Parathyroid adenoma (tissue), 2 donors: ENCODE results near the gene CYB5A.
A peak's percentile ranks its signal among the peaks of the same experiment; 100 is the strongest.

Experiments
- H2AFZ ChIP-seq: fragments of 300-600 bp; sonication (generic); one replicate; pipeline ENCODE4 v1.7.0; 2017; ENCODE audit warnings: antibody characterized with exemption, mild to moderate bottlenecking
- H3K27ac ChIP-seq: fragments of 300-600 bp; sonication (generic); one replicate; pipeline ENCODE4 v1.7.0; 2017
- H3K27me3 ChIP-seq: fragments of 300-600 bp; sonication (generic); one replicate; pipeline ENCODE4 v1.7.0; 2017; ENCODE audit warnings: low read length; ENCODE audit not compliant: control insufficient read depth, insufficient read depth
- H3K36me3 ChIP-seq: fragments of 300-600 bp; sonication (generic); one replicate; pipeline ENCODE4 v1.7.0; 2017; ENCODE audit warnings: low read length; ENCODE audit not compliant: control insufficient read depth, insufficient read depth
- H3K4me1 ChIP-seq: fragments of 300-600 bp; sonication (generic); one replicate; pipeline ENCODE4 v1.7.0; 2017; ENCODE audit warnings: control low read depth
- H3K4me2 ChIP-seq: fragments of 300-600 bp; sonication (generic); one replicate; pipeline ENCODE4 v1.7.0; 2017; ENCODE audit warnings: low read length
- H3K4me3 ChIP-seq: fragments of 300-600 bp; sonication (generic); one replicate; pipeline ENCODE4 v1.7.0; 2017; ENCODE audit warnings: low read depth, low read length
- H3K79me2 ChIP-seq: fragments of 300-600 bp; sonication (generic); one replicate; pipeline ENCODE4 v1.7.0; 2017; ENCODE audit warnings: control low read depth
- H3K9ac ChIP-seq: fragments of 300-600 bp; sonication (generic); one replicate; pipeline ENCODE4 v1.7.0; 2017; ENCODE audit warnings: mild to moderate bottlenecking
- H3K9me3 ChIP-seq: fragments of 300-600 bp; sonication (generic); one replicate; pipeline ENCODE4 v1.7.0; 2017; ENCODE audit warnings: low read length; ENCODE audit not compliant: control insufficient read depth
- TF ChIP-seq, protein P1 (sequence below): fragments of 300-600 bp; sonication (generic); IDR thresholded peaks from one replicate; pipeline ENCODE4 v1.7.0; 2017; ENCODE audit warnings: antibody characterized with exemption, mild to moderate bottlenecking
- donor health status: primary hyperparathyroidism.

The CYB5A gene

DNA sequence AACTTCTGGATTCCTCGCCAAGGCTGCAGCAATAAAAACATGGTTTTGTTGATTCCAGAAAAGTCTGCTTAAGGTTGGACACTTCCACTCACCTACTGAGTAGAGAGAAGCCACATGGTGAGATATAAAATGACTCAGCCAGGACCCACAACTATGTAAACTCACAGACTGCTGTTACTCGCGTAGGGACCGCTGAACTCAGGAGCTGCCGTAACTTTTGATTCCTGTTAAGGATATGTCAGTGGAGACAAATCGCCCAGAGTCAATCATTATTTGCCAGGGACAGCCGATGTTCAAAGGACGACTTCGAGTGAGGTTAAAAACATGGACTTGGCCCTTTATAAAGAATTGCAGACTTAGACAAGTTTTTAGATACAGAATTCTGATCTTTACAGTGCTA, 25.6 kb downstream of the CYB5A start:
- Histone ChIP-seq H3K9me3 (no peaks in the 10 kb centered on the region), H3K4me2 (no peak overlapping the region), H3K27me3 (no peaks in the 10 kb centered on the region), H3K36me3 (no peaks in the 10 kb centered on the region), H3K4me3 (no peak overlapping the region), H3K9ac (no peak overlapping the region), H3K27ac (no peak overlapping the region), H3K4me1 (peaks cover 21% of the 10 kb centered on the region), H3K79me2 (peaks cover 33% of the 10 kb centered on the region), H2AFZ (no peak overlapping the region)
- TF ChIP-seq, protein P1, sequence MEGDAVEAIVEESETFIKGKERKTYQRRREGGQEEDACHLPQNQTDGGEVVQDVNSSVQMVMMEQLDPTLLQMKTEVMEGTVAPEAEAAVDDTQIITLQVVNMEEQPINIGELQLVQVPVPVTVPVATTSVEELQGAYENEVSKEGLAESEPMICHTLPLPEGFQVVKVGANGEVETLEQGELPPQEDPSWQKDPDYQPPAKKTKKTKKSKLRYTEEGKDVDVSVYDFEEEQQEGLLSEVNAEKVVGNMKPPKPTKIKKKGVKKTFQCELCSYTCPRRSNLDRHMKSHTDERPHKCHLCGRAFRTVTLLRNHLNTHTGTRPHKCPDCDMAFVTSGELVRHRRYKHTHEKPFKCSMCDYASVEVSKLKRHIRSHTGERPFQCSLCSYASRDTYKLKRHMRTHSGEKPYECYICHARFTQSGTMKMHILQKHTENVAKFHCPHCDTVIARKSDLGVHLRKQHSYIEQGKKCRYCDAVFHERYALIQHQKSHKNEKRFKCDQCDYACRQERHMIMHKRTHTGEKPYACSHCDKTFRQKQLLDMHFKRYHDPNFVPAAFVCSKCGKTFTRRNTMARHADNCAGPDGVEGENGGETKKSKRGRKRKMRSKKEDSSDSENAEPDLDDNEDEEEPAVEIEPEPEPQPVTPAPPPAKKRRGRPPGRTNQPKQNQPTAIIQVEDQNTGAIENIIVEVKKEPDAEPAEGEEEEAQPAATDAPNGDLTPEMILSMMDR, result no peak

GRCh38 chr18:74265546-74266098, 26.1 kb downstream of the CYB5A start:
- Histone ChIP-seq H3K9me3 (no peaks in the 10 kb centered on the region), H2AFZ (no peak overlapping the region), H3K27ac (no peak overlapping the region), H3K4me1 (peaks cover 26% of the 10 kb centered on the region), H3K9ac (no peak overlapping the region), H3K27me3 (no peaks in the 10 kb centered on the region), H3K36me3 (no peaks in the 10 kb centered on the region), H3K4me2 (no peak overlapping the region), H3K79me2 (peaks cover 30% of the 10 kb centered on the region), H3K4me3 (no peak overlapping the region)
- TF ChIP-seq, protein P1, result no peak

DNA sequence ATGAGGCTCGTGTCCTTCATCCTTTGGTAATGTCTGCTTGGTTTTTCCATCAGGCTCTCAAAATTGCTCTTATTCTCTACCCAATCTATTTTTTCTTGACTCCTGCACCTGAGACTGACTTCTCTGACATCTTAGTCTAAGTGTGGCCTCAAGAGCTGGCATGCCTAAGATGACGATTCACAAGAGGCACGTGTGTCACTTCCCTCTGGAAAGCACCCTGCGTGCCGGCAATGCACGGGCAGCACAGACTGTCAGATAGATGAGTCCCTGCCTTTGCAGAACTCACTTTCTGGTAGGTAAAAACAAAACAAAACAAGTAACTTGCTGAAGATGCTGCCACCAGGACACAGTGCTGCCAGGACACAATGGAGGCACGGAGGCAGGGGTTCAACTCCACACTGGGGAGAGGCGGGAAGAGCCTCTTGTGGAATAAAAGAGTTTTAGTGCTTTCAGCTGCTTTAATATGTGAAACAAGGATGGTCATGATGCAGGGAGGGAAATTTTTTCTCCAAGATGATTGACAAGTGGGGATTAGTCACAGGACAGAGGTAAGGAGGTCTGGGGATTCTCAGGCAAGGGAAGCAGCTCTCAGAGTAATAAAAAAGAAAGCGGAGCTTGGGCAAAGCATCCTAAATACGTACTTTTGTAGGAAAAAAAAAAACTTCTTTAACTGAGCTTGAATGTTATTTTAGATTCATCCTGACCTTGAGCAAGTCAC, 27.3 kb downstream of the CYB5A start:
- Histone ChIP-seq H3K4me2 (no peak overlapping the region), H2AFZ (no peak overlapping the region), H3K27me3 (no peaks in the 10 kb centered on the region), H3K4me1 (peaks cover 33% of the 10 kb centered on the region), H3K4me3 (no peak overlapping the region), H3K9ac (no peak overlapping the region), H3K79me2 (peaks cover 22% of the 10 kb centered on the region), H3K9me3 (no peaks in the 10 kb centered on the region), H3K27ac (no peak overlapping the region), H3K36me3 (no peaks in the 10 kb centered on the region)
- TF ChIP-seq, protein P1, result no peak

- Histone ChIP-seq H2AFZ (no peak overlapping the region), H3K4me3 (no peak overlapping the region), H3K27me3 (no peaks in the 10 kb centered on the region), H3K36me3 (no peaks in the 10 kb centered on the region), H3K9ac (no peak overlapping the region), H3K9me3 (no peaks in the 10 kb centered on the region), H3K27ac (peak overlapping the region; percentile 72), H3K4me1 (peaks cover 39% of the 10 kb centered on the region), H3K4me2 (no peak overlapping the region), H3K79me2 (peaks cover 8% of the 10 kb centered on the region)
- TF ChIP-seq, protein P1, result no peak
Observed at GRCh38 chr18:74261053-74261713, 30.6 kb downstream of the CYB5A start.
